Ascending aorta (tissue), 2 donors: ENCODE measurements around the gene SULT1C3. TPM values are rescaled to one million over a fixed set of nuclear protein-coding genes. Genes with fewer than 3 reads are reported as not detected.

Source experiments
- DNase-seq, 2 donors: peaks; one replicate each; pipeline ENCODE4 v3.0.0-alpha.2; 2019; ENCODE audit warnings: low spot score in 2 of 2
- H3K27ac ChIP-seq, 2 donors: fragments of 200-600 bp; sonication (generic); one replicate each; pipeline ENCODE4 v1.5.1; 2016 to 2017; ENCODE audit warnings: mild to moderate bottlenecking in 1 of 2
- H3K27me3 ChIP-seq: fragments of 200-600 bp; sonication (generic); one replicate; pipeline ENCODE4 v1.5.1; 2017
- H3K36me3 ChIP-seq, 2 donors: fragments of 200-600 bp; sonication (generic); one replicate each; pipeline ENCODE4 v1.5.1; 2016
- H3K4me1 ChIP-seq, 2 donors: fragments of 200-600 bp; sonication (generic); one replicate each; pipeline ENCODE4 v1.5.1; 2016 to 2017; ENCODE audit warnings: mild to moderate bottlenecking in 1 of 2
- H3K4me3 ChIP-seq, 2 donors: fragments of 200-600 bp; sonication (generic); one replicate each; pipeline ENCODE4 v1.5.1; 2016 to 2017; ENCODE audit warnings: mild to moderate bottlenecking in 1 of 2
- H3K9me3 ChIP-seq, 2 donors: fragments of 200-600 bp; sonication (generic); one replicate each; pipeline ENCODE4 v1.5.1; 2016
- CTCF ChIP-seq, 3 experiments: fragments of 200-600 bp in 2 of 3; fragments of 450-650 bp in 1 of 3; sonication (generic) in 2 of 3; IDR thresholded peaks; one replicate each; pipeline ENCODE4 v1.5.1; 2016 to 2019; ENCODE audit warnings: antibody characterized with exemption in 3 of 3, mild to moderate bottlenecking in 1 of 3, moderate library complexity in 1 of 3
- intact Hi-C: fragments of 100-400 bp; cut with DNase I; formaldehyde crosslinking; loops from one replicate; pipeline ENCODE4 v1.15.1; 2023
- total RNA-seq: library from RNA; depleted of rRNA; stranded (reverse); fragments of >200 nt; gene quantifications from one replicate; pipeline ENCODE4 v1.1.0, GENCODE V29; 2016

SULT1C3 gene
- total RNA-seq, 1 donor from 2014 or later: not detected

GRCh38 chr2:108262036-108262435, 22.3 kb downstream of the SULT1C3 start:
- no peak overlapping the region for H3K27ac ChIP-seq
- no peaks in the 10 kb centered on the region for H3K9me3 ChIP-seq
- TF ChIP-seq CTCF (IDR thresholded peaks at IDR 0.05): no peak
- H3K4me1 ChIP-seq: no peaks in the 10 kb centered on the region
- intact Hi-C loops: no loop called here
- no peaks in the 10 kb centered on the region for H3K36me3 ChIP-seq
- H3K27me3 ChIP-seq: no peaks in the 10 kb centered on the region
- no peak for DNase-seq
- no peak overlapping the region for H3K4me3 ChIP-seq

- Histone ChIP-seq H3K27me3 (no peaks in the 10 kb centered on the region), H3K4me3 (no peak overlapping the region), H3K9me3 (no peaks in the 10 kb centered on the region), H3K27ac (no peak overlapping the region), H3K36me3 (no peaks in the 10 kb centered on the region), H3K4me1 (peaks cover 2 to 4% of the 10 kb centered on the region in 2 donors)
- DNase-seq: no peak
- TF ChIP-seq CTCF (IDR thresholded peaks at IDR 0.05): no peak
- intact Hi-C loops: no loop called here
Measured at GRCh38 chr2:108263401-108263800, 23.6 kb downstream of the SULT1C3 start.

GRCh38 chr2:108266218-108266617, 26.4 kb downstream of the SULT1C3 start:
- intact Hi-C loops: no loop called here
- Histone ChIP-seq H3K27me3 (no peaks in the 10 kb centered on the region), H3K4me3 (no peak overlapping the region), H3K36me3 (no peaks in the 10 kb centered on the region), H3K27ac (no peak overlapping the region), H3K9me3 (no peaks in the 10 kb centered on the region), H3K4me1 (peaks cover 2 to 4% of the 10 kb centered on the region in 2 donors)
- DNase-seq: no peak
- TF ChIP-seq CTCF (IDR thresholded peaks at IDR 0.05): no peak

GRCh38 chr2:108267101-108267500, 27.3 kb downstream of the SULT1C3 start:
- Histone ChIP-seq H3K4me1 (peaks cover 2 to 4% of the 10 kb centered on the region in 2 donors), H3K9me3 (no peaks in the 10 kb centered on the region), H3K27me3 (no peaks in the 10 kb centered on the region), H3K27ac (peak overlapping the region; percentile 56 to 59), H3K36me3 (no peaks in the 10 kb centered on the region), H3K4me3 (no peak overlapping the region)
- intact Hi-C loops: no loop called here
- no peak for TF ChIP-seq CTCF (IDR thresholded peaks at IDR 0.05)
- DNase-seq: no peak

GRCh38 chr2:108268001-108268400, 28.2 kb downstream of the SULT1C3 start:
- peak overlapping the region; percentile 56 to 59 for H3K27ac ChIP-seq
- no peaks in the 10 kb centered on the region for H3K9me3 ChIP-seq
- no peaks in the 10 kb centered on the region for H3K36me3 ChIP-seq
- intact Hi-C loops: no loop called here
- TF ChIP-seq CTCF (IDR thresholded peaks at IDR 0.05): no peak
- H3K4me1 ChIP-seq: peaks cover 2 to 4% of the 10 kb centered on the region in 2 donors
- no peaks in the 10 kb centered on the region for H3K27me3 ChIP-seq
- DNase-seq: no peak
- H3K4me3 ChIP-seq: no peak overlapping the region

GRCh38 chr2:108270346-108270745, 30.6 kb downstream of the SULT1C3 start:
- Histone ChIP-seq H3K27me3 (no peaks in the 10 kb centered on the region), H3K36me3 (no peaks in the 10 kb centered on the region), H3K4me1 (peaks cover 2 to 4% of the 10 kb centered on the region in 2 donors), H3K4me3 (no peak overlapping the region), H3K9me3 (no peaks in the 10 kb centered on the region), H3K27ac (no peak overlapping the region)
- intact Hi-C loops: no loop called here
- no peak for TF ChIP-seq CTCF (IDR thresholded peaks at IDR 0.05)
- no peak for DNase-seq
